HG03565 (cell line): ENCODE measurements around the gene RUNX3.
A peak's percentile ranks its signal among the peaks of the same experiment; 100 is the strongest.

Source experiments
- ATAC-seq: cut with Tn5 transposase; IDR thresholded peaks from one replicate; pipeline ENCODE4 v1.9.1; 2021; ENCODE audit warnings: mild to moderate bottlenecking, moderate library complexity; ENCODE audit not compliant: unreplicated experiment

RUNX3 gene

GRCh38 chr1:24948079-24948827 is 18.2 kb upstream of the RUNX3 start:
- ATAC-seq: no peak

- ATAC-seq: peak; percentile 68
Measured at GRCh38 chr1:24946861-24947658, 17.0 kb upstream of the RUNX3 start.

GRCh38 chr1:24945354-24946326 is 15.6 kb upstream of the RUNX3 start:
- ATAC-seq: no peak

GRCh38 chr1:24944318-24944717 is 14.2 kb upstream of the RUNX3 start:
- no peak for ATAC-seq

GRCh38 chr1:24942789-24943188 is 12.7 kb upstream of the RUNX3 start:
- no peak for ATAC-seq

GRCh38 chr1:24941564-24941963 is 11.5 kb upstream of the RUNX3 start:
- no peak for ATAC-seq

- ATAC-seq: no peak
Measured at GRCh38 chr1:24940231-24940630, 10.2 kb upstream of the RUNX3 start.

GRCh38 chr1:24939675-24940193 is 9.7 kb upstream of the RUNX3 start:
- ATAC-seq: no peak

GRCh38 chr1:24939040-24939674 is 9.1 kb upstream of the RUNX3 start:
- no peak for ATAC-seq

GRCh38 chr1:24938276-24938675 is 8.2 kb upstream of the RUNX3 start:
- ATAC-seq: no peak

GRCh38 chr1:24936684-24937083 is 6.6 kb upstream of the RUNX3 start:
- no peak for ATAC-seq

- no peak for ATAC-seq
Measured at GRCh38 chr1:24935615-24936484, 5.8 kb upstream of the RUNX3 start.

GRCh38 chr1:24935196-24935526 is 5.1 kb upstream of the RUNX3 start:
- ATAC-seq: no peak

GRCh38 chr1:24934310-24935195 is 4.5 kb upstream of the RUNX3 start:
- no peak for ATAC-seq

- ATAC-seq: no peak
Measured at GRCh38 chr1:24933468-24933867, 3.4 kb upstream of the RUNX3 start.

GRCh38 chr1:24932725-24933294 is 2.7 kb upstream of the RUNX3 start:
- ATAC-seq: no peak

GRCh38 chr1:24932284-24932683 is 2.2 kb upstream of the RUNX3 start:
- no peak for ATAC-seq
